ENCODE results near the gene CLIC3. TPM values are rescaled to one million over a fixed set of nuclear protein-coding genes. Genes with fewer than 3 reads are reported as not detected.

The CLIC3 gene
- polyA plus RNA-seq, 2 donors: 351 to 474 TPM

- no peaks in the 10 kb centered on the region for H3K36me3 ChIP-seq (ENCODE audit: control insufficient read depth in 2 of 2, insufficient read depth in 2 of 2, low read length in 1 of 2)
- no peak overlapping the region for H3K4me3 ChIP-seq (ENCODE audit: low read depth in 1 of 2, low read length in 2 of 2)
- no peaks in the 10 kb centered on the region for H3K9me3 ChIP-seq (ENCODE audit: control insufficient read depth in 2 of 2, insufficient read depth in 1 of 2, low read depth in 1 of 2, low read length in 1 of 2)
- no peak overlapping the region for H3K27ac ChIP-seq (ENCODE audit: low read depth in 2 of 2, low read length in 1 of 2)
- H3K27me3 ChIP-seq (ENCODE audit: control insufficient read depth in 1 of 2, insufficient read depth in 2 of 2, low read length in 2 of 2): no peaks in the 10 kb centered on the region
- H3K4me1 ChIP-seq (ENCODE audit: control insufficient read depth in 2 of 2, insufficient read depth in 2 of 2, low read length in 1 of 2): peaks cover 4 to 7% of the 10 kb centered on the region in 2 donors
- 97 to 99% methylated on average over 4 of the region's 4 CpGs for WGBS, 2 donors
Observed at GRCh38 chr9:136956604-136957003, 39.8 kb downstream of the CLIC3 start.

- no peaks in the 10 kb centered on the region for H3K36me3 ChIP-seq (ENCODE audit: control insufficient read depth in 2 of 2, insufficient read depth in 2 of 2, low read length in 1 of 2)
- no peaks in the 10 kb centered on the region for H3K27me3 ChIP-seq (ENCODE audit: control insufficient read depth in 1 of 2, insufficient read depth in 2 of 2, low read length in 2 of 2)
- no peaks in the 10 kb centered on the region for H3K9me3 ChIP-seq (ENCODE audit: control insufficient read depth in 2 of 2, insufficient read depth in 1 of 2, low read depth in 1 of 2, low read length in 1 of 2)
- H3K27ac ChIP-seq (ENCODE audit: low read depth in 2 of 2, low read length in 1 of 2): no peak overlapping the region
- peaks cover under 1% of the 10 kb centered on the region in 2 donors for H3K4me1 ChIP-seq (ENCODE audit: control insufficient read depth in 2 of 2, insufficient read depth in 2 of 2, low read length in 1 of 2)
- WGBS, 2 donors: 89 to 91% methylated on average over 8 to 9 of the region's 9 CpGs
- H3K4me3 ChIP-seq (ENCODE audit: low read depth in 1 of 2, low read length in 2 of 2): no peak overlapping the region
Observed at GRCh38 chr9:136955943-136956335, 40.4 kb downstream of the CLIC3 start.

DNA sequence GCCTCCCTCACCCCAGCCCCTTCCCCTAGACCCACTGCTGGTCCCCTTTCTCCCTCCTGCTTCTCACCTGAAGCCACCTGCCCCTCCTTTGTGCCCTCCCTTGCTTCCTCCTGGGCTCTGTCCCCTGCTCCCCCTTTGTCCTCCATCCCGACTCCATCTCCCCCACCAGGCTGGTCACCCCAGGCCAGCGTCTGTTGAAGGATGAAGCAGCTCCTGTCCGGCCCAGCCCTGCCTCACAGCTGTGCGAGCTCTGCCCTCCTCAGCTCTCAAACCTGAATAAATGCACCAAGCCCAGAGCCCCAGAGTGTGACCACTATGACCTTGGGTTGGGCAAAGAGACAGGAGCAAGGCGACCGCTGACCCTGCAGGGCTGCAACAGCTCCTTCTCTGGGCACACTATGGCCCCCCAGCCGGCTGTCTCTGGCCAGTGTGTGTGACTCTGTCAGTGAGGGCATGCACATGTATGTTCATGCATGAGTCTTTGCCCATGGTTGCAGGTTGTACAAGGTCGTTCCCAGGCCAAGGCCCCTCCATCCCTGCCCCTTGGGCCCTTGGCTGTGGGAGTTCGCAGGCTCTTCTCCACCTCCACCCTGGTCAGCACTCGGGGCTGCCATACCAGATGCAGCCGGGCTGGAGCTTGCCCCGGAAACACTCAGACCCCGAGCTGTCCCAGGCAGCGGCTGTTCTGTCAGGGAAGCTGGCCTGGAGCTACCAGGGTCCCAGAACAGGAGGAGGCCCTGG lies 41.0 kb downstream of the CLIC3 start:
- Histone ChIP-seq H3K4me3 (ENCODE audit: low read depth in 1 of 2, low read length in 2 of 2) (no peak overlapping the region), H3K27ac (ENCODE audit: low read depth in 2 of 2, low read length in 1 of 2) (no peak overlapping the region), H3K27me3 (ENCODE audit: control insufficient read depth in 1 of 2, insufficient read depth in 2 of 2, low read length in 2 of 2) (no peaks in the 10 kb centered on the region), H3K9me3 (ENCODE audit: control insufficient read depth in 2 of 2, insufficient read depth in 1 of 2, low read depth in 1 of 2, low read length in 1 of 2) (no peaks in the 10 kb centered on the region), H3K36me3 (ENCODE audit: control insufficient read depth in 2 of 2, insufficient read depth in 2 of 2, low read length in 1 of 2) (no peaks in the 10 kb centered on the region), H3K4me1 (ENCODE audit: control insufficient read depth in 2 of 2, insufficient read depth in 2 of 2, low read length in 1 of 2) (peaks cover 0 to 1% of the 10 kb centered on the region in 2 donors)
- WGBS, 2 donors: 86 to 88% methylated on average over 14 of the region's 14 CpGs

DNA sequence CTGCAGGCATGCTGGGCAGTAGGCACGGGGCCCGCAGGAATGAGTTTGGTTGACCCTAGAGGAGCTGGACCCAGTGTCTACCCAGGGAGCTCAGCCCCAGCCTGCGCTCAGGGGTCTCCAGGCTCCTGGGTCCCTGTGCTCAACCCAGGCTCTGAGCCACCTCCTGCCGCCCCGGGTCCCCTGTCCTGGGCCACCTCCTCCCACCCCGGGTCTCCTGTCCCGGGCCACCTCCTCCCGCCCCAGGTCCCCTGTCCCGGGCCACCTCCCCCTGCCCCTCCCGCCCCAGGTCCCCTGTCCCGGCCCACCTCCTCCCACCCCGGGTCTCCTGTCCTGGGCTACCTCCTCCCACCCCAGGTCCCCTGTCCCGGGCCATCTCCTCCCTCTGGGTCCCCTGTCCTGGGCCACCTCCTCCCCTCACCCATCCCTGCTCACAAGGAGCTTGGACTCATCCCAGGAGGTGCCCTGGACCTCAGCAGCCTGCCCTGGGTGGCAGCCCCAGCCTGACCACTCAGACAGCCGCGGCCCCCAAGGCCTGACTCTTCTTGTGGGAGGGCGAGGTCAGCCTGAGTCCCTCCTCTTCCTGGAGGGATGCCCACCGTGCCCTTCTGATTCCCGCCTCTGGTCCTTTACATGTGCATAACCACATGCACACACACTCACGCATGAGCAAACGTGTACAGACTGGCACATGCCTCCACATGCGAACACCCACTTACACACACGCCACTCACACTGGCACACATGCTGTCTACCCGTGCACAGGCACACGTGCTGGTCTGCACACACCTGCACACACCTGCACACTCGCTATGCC lies 41.9 kb downstream of the CLIC3 start:
- H3K27ac ChIP-seq (ENCODE audit: low read depth in 2 of 2, low read length in 1 of 2): no peak overlapping the region
- peaks cover 0 to 5% of the 10 kb centered on the region in 2 donors for H3K4me1 ChIP-seq (ENCODE audit: control insufficient read depth in 2 of 2, insufficient read depth in 2 of 2, low read length in 1 of 2)
- H3K27me3 ChIP-seq (ENCODE audit: control insufficient read depth in 1 of 2, insufficient read depth in 2 of 2, low read length in 2 of 2): no peaks in the 10 kb centered on the region
- H3K36me3 ChIP-seq (ENCODE audit: control insufficient read depth in 2 of 2, insufficient read depth in 2 of 2, low read length in 1 of 2): no peaks in the 10 kb centered on the region
- no peak overlapping the region for H3K4me3 ChIP-seq (ENCODE audit: low read depth in 1 of 2, low read length in 2 of 2)
- WGBS, 2 donors: 81 to 87% methylated on average over 25 of the region's 25 CpGs
- no peaks in the 10 kb centered on the region for H3K9me3 ChIP-seq (ENCODE audit: control insufficient read depth in 2 of 2, insufficient read depth in 1 of 2, low read depth in 1 of 2, low read length in 1 of 2)

DNA sequence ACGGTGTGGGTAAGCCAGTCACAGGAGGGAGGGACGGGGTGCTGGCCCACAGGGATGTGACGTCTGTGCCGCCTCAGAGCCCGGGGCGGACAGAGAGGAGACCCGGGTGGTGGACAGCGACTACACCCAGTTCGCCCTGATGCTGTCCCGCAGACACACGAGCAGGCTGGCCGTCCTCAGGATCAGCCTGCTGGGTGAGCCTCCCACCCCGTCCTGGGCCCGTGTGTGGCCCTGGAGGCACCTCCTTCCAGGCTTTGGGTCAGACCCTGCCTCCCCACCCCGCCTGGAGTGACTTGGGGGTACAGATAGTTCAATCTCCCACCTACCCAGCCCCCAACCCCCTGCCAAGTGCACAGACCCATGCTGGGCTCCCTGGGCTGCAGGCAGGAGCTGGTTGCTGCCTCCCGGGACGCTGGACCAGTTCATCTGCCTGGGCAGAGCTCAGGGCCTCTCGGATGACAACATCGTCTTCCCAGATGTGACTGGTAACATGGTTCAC lies 42.5 kb downstream of the CLIC3 start:
- no peaks in the 10 kb centered on the region for H3K27me3 ChIP-seq (ENCODE audit: control insufficient read depth in 1 of 2, insufficient read depth in 2 of 2, low read length in 2 of 2)
- H3K27ac ChIP-seq (ENCODE audit: low read depth in 2 of 2, low read length in 1 of 2): no peak overlapping the region
- H3K4me3 ChIP-seq (ENCODE audit: low read depth in 1 of 2, low read length in 2 of 2): no peak overlapping the region
- peaks cover 3 to 5% of the 10 kb centered on the region in 2 donors for H3K4me1 ChIP-seq (ENCODE audit: control insufficient read depth in 2 of 2, insufficient read depth in 2 of 2, low read length in 1 of 2)
- H3K9me3 ChIP-seq (ENCODE audit: control insufficient read depth in 2 of 2, insufficient read depth in 1 of 2, low read depth in 1 of 2, low read length in 1 of 2): no peaks in the 10 kb centered on the region
- no peaks in the 10 kb centered on the region for H3K36me3 ChIP-seq (ENCODE audit: control insufficient read depth in 2 of 2, insufficient read depth in 2 of 2, low read length in 1 of 2)
- 79 to 84% methylated on average over 18 to 19 of the region's 19 CpGs for WGBS, 2 donors

DNA sequence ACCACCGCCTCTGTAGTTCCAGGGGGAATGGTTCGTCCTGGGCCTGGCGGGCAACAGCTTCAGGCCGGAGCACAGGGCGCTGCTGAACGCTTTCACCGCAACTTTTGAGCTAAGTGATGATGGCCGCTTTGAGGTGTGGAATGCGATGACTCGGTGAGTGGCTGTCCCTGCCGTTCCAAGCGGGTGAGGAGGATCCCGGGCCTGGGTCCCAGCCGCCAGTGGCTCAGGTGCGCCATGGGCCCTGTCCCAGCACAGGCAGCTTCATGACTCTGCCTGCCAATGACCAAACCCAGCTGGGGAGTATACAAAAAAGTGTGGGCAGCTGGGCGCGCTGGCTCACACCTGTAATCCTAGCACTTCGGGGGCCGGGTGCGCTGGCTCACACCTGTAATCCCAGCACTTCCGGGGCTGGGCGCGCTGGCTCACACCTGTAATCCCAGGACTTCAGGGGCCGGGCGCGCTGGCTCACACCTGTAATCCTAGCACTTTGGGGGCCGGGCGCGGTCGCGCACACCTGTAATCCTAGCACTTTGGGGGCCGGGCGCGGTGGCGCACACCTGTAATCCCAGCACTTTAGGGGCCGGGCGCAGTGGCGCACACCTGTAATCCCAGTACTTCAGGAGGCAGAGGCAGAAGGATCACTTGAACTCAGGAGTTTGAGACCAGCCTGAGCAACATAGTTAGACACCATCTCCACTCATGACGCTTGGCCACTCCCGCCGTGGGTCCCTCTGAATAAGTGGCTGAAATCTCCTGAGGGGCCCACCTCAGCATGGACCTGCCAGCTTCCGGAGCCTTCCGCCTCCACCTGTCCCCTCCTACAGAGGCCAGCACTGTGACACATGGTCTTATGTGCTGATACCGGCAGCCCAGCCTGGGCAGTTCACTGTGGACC lies 43.2 kb downstream of the CLIC3 start:
- Histone ChIP-seq H3K27ac (ENCODE audit: low read depth in 2 of 2, low read length in 1 of 2) (no peak overlapping the region), H3K27me3 (ENCODE audit: control insufficient read depth in 1 of 2, insufficient read depth in 2 of 2, low read length in 2 of 2) (no peaks in the 10 kb centered on the region), H3K36me3 (ENCODE audit: control insufficient read depth in 2 of 2, insufficient read depth in 2 of 2, low read length in 1 of 2) (no peaks in the 10 kb centered on the region), H3K4me1 (ENCODE audit: control insufficient read depth in 2 of 2, insufficient read depth in 2 of 2, low read length in 1 of 2) (peaks cover 3 to 5% of the 10 kb centered on the region in 2 donors), H3K4me3 (ENCODE audit: low read depth in 1 of 2, low read length in 2 of 2) (no peak overlapping the region), H3K9me3 (ENCODE audit: control insufficient read depth in 2 of 2, insufficient read depth in 1 of 2, low read depth in 1 of 2, low read length in 1 of 2) (no peaks in the 10 kb centered on the region)
- 88 to 91% methylated on average over 44 of the region's 44 CpGs for WGBS, 2 donors

DNA sequence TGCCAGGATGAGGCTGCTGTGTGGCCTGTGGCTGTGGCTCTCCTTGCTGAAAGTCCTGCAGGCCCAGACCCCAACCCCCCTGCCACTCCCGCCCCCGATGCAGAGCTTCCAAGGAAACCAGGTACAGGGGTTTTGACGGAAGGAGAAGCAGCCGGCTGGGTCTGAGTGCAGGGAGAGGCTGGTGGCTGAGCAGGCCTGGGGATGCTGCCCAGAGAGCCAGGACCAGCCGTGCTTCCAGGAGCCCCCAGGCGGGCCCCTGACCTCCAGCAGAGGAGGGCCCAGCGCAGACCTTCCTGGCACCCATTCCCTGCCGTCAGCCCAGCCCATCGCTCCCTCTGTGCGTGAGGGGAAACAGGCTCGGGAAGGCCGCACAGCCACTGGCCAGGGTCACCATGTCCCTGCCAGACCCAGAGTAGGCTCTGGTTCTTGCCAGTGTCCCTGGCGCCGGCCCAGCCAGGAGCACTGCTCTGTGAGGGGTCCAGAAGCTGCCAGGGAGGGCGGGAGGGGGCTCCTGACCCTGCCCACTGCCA lies 44.0 kb downstream of the CLIC3 start:
- no peak overlapping the region for H3K4me3 ChIP-seq (ENCODE audit: low read depth in 1 of 2, low read length in 2 of 2)
- H3K27ac ChIP-seq (ENCODE audit: low read depth in 2 of 2, low read length in 1 of 2): no peak overlapping the region
- no peaks in the 10 kb centered on the region for H3K9me3 ChIP-seq (ENCODE audit: control insufficient read depth in 2 of 2, insufficient read depth in 1 of 2, low read depth in 1 of 2, low read length in 1 of 2)
- no peaks in the 10 kb centered on the region for H3K27me3 ChIP-seq (ENCODE audit: control insufficient read depth in 1 of 2, insufficient read depth in 2 of 2, low read length in 2 of 2)
- peaks cover 3 to 7% of the 10 kb centered on the region in 2 donors for H3K4me1 ChIP-seq (ENCODE audit: control insufficient read depth in 2 of 2, insufficient read depth in 2 of 2, low read length in 1 of 2)
- 67 to 80% methylated on average over 14 to 15 of the region's 15 CpGs for WGBS, 2 donors
- no peaks in the 10 kb centered on the region for H3K36me3 ChIP-seq (ENCODE audit: control insufficient read depth in 2 of 2, insufficient read depth in 2 of 2, low read length in 1 of 2)

DNA sequence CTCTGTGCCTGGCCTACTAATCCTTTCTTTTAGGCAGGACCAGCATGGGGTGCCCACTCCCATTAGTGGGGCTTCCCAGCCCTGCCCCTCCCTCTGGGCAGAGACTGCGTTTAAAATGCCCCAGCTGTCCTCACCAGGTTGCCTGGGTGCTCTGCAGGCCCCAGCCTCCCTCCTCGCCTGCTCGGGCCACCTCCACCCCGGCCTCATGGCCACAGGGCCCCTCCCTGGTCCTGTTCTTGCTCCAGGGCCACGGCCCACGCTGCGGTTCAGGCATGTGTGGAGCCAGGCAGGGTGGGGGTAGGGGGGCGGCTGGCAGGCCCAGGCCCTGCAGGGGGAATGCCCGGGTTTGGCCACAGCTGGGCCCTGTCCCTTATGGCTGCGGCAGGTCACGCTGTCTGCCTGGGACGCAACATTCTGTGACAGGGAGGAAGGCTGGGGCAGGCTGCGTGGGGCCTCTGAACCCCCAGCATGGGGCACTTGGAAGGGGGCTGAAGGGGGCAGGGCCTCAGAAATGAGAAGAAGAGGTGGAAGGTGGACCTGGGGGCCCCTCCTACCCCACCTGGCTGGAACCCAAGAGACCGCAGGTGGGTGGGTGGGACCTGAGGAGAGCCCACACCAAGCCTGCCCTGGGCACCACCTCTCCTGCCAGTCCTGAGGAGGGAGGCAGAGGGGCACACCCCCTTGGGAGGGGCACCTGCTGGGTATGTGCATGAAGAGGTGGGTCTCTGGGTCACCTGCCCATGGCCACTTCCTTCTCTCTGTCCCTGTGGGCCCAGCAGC lies 44.6 kb downstream of the CLIC3 start, which contains the start of gene LCN12:
LCN12 (plus strand) TSS at position 733 of the 780 bp plus-strand sequence. CDS start 55 bp downstream, outside the sequence.
- H3K9me3 ChIP-seq (ENCODE audit: control insufficient read depth in 2 of 2, insufficient read depth in 1 of 2, low read depth in 1 of 2, low read length in 1 of 2): no peaks in the 10 kb centered on the region
- no peak within 1 kb of the TSS for H3K4me3 ChIP-seq (ENCODE audit: low read depth in 1 of 2, low read length in 2 of 2)
- peaks cover 3 to 7% of the 10 kb centered on the region in 2 donors for H3K4me1 ChIP-seq (ENCODE audit: control insufficient read depth in 2 of 2, insufficient read depth in 2 of 2, low read length in 1 of 2)
- H3K27ac ChIP-seq (ENCODE audit: low read depth in 2 of 2, low read length in 1 of 2): no peak within 1 kb of the TSS
- no peaks in the 10 kb centered on the region for H3K27me3 ChIP-seq (ENCODE audit: control insufficient read depth in 1 of 2, insufficient read depth in 2 of 2, low read length in 2 of 2)
- 82% methylated on average over 14 of the region's 14 CpGs for WGBS, 2 donors
- H3K36me3 ChIP-seq (ENCODE audit: control insufficient read depth in 2 of 2, insufficient read depth in 2 of 2, low read length in 1 of 2): no peaks in the 10 kb centered on the region

Data from esophagus (tissue), 2 donors.